ENCODE data around the gene ERBB4.

DNA sequence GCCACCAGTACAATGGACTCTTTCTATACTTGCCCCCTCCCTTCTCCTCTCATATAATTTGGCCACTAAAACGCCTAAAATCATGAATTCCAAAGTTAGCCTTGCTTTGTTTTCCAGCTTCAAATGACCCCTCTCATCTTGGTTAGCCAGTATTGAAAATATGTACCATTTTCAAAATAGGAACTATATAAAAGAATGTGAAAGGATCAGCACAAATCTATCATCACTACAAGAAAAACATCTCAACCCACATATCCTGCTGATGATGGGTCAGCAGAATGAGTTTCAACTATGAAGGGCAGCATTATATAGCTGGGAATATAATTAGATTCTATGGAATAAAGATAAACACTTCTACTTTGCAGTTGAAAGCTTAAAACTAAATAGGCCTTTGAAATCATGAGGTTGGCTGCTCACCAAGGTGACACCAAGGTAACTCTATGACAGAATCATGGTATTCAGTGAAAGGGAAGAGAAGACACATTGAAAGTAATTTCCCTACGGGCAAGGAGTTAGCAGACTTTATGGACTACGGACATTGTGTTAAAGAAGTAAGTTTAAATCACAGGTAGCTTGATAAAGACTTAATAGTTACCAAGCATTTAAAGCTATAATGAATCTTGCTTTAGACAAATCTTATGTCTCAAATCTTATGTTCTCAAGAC lies 1109.2 kb downstream of the ERBB4 start:
- TF ChIP-seq, protein P1, sequence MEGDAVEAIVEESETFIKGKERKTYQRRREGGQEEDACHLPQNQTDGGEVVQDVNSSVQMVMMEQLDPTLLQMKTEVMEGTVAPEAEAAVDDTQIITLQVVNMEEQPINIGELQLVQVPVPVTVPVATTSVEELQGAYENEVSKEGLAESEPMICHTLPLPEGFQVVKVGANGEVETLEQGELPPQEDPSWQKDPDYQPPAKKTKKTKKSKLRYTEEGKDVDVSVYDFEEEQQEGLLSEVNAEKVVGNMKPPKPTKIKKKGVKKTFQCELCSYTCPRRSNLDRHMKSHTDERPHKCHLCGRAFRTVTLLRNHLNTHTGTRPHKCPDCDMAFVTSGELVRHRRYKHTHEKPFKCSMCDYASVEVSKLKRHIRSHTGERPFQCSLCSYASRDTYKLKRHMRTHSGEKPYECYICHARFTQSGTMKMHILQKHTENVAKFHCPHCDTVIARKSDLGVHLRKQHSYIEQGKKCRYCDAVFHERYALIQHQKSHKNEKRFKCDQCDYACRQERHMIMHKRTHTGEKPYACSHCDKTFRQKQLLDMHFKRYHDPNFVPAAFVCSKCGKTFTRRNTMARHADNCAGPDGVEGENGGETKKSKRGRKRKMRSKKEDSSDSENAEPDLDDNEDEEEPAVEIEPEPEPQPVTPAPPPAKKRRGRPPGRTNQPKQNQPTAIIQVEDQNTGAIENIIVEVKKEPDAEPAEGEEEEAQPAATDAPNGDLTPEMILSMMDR (IDR thresholded peaks at IDR 0.05; ENCODE audit: low read length), result no peak
- TF ChIP-seq EZH2 (optimal IDR thresholded peaks at IDR 0.05; ENCODE audit: low read depth, low read length) (no peak), EZH2phosphoT487 (IDR thresholded peaks at IDR 0.05; ENCODE audit: low read length) (no peak)

Data from MM.1S (cell line).